ENCODE data around the gene POP7. TPM values are rescaled to one million over a fixed set of nuclear protein-coding genes. Genes with fewer than 3 reads are reported as not detected.
"Not testable (repeated sequence)": the region's sequence is repeated elsewhere in the genome, so short reads cannot be mapped to it uniquely, and the experiment has no call there.

The POP7 gene
- total RNA-seq (10 to 100 TPM in 4 of 5 donors, not detected in 1; 23.3 to 70.1 (median 38.3) TPM), polyA plus RNA-seq (10 to 100 TPM; 38.1 to 45.2 (median 39.0) TPM)
- long read RNA-seq, donor 1, transcript POP7-201 (2 exons, 927 nt): major isoform, 7 of 7 reads
- long read RNA-seq, donor 1, partial matches to known transcripts: 0 of 7 reads
- long read RNA-seq, donor 1, other reads (novel, unspliced or antisense): 0 of 7 reads
- long read RNA-seq, donor 2, transcript POP7-201 (2 exons, 927 nt): major isoform, 15 of 15 reads
- long read RNA-seq, donor 2, partial matches to known transcripts: 0 of 15 reads
- long read RNA-seq, donor 2, other reads (novel, unspliced or antisense): 0 of 15 reads
- long read RNA-seq, donor 3, transcript POP7-201 (2 exons, 927 nt): major isoform, 14 of 14 reads
- long read RNA-seq, donor 3, partial matches to known transcripts: 0 of 14 reads
- long read RNA-seq, donor 3, other reads (novel, unspliced or antisense): 0 of 14 reads
- long read RNA-seq, donor 4, partial matches to known transcripts: 0 of 2 reads
- long read RNA-seq, donor 4, other reads (novel, unspliced or antisense): 0 of 2 reads
- long read RNA-seq, donor 5, transcript POP7-201 (2 exons, 927 nt): major isoform, 12 of 12 reads
- long read RNA-seq, donor 5, partial matches to known transcripts: 0 of 12 reads
- long read RNA-seq, donor 5, other reads (novel, unspliced or antisense): 0 of 12 reads
- long read RNA-seq, donor 6, transcript POP7-201 (2 exons, 927 nt): major isoform, 29 of 29 reads
- long read RNA-seq, donor 6, partial matches to known transcripts: 0 of 29 reads
- long read RNA-seq, donor 6, other reads (novel, unspliced or antisense): 0 of 29 reads
- long read RNA-seq, donor 7, transcript POP7-201 (2 exons, 927 nt): major isoform, 21 of 21 reads
- long read RNA-seq, donor 7, partial matches to known transcripts: 0 of 21 reads
- long read RNA-seq, donor 7, other reads (novel, unspliced or antisense): 0 of 21 reads
- long read RNA-seq, donor 8, transcript POP7-201 (2 exons, 927 nt): major isoform, 14 of 22 reads
- long read RNA-seq, donor 8, partial matches to known transcripts: 8 of 22 reads
- long read RNA-seq, donor 8, other reads (novel, unspliced or antisense): 0 of 22 reads
- long read RNA-seq, donor 9, transcript POP7-201 (2 exons, 927 nt): major isoform, 12 of 21 reads
- long read RNA-seq, donor 9, partial matches to known transcripts: 9 of 21 reads
- long read RNA-seq, donor 9, other reads (novel, unspliced or antisense): 0 of 21 reads
- long read RNA-seq, donor 10, partial matches to known transcripts: 0 of 4 reads
- long read RNA-seq, donor 10, other reads (novel, unspliced or antisense): 0 of 4 reads

DNA sequence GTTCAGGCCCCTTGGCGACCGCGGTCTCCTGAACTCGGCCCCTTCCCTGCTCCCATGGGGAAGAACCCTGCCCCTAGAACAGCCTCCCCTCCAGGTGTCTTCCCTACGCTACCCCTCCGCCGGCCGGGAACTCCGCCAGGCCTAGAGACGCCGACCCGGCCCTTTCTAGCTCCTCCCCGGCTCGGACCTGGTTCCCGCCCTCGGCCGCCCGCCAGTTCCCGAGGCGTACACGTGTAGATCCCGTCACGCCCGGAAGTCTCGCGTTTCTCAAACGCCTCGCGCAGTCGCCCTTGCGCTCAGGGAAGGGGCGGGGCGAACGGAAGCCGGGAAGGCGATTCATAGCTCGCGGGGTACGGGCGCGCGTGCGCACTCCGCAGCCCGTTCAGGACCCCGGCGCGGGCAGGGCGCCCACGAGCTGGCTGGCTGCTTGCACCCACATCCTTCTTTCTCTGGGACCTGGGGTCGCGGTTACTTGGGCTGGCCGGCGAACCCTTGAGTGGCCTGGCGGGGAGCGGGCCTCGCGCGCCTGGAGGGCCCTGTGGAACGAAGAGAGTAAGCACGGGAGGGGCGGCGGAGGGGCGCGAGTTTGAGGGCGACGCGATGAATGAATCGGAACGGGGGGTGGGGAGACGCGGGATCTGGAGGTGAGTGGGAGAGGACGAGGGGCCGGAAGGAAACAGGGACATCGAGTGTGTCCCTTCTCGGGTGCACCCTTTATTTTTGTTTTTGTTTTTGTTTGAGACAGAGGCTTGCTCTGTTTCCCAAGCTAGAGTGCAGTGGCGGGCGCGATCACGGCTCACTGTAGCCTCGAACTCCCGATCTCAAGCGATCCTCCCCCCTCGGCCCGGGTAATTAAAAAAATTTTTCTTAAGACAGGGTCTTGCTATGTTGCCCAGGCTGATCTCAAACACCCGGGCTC, at the start of gene POP7:
POP7 (plus strand) TSS at position 369 of the 919 bp plus-strand sequence. CDS start 710 bp downstream, outside the sequence.
- WGBS, 5 donors: 0 to 1% (median 0%) methylated on average over 73 to 86 of the region's 86 CpGs
- Histone ChIP-seq H3K27ac (peak within 1 kb of the TSS; percentile 91 to 97 (median 92)), H3K4me3 (peak within 1 kb of the TSS; percentile 75 to 90 (median 84)), H3K4me1 (peaks cover 13 to 29% (median 28%) of the 10 kb centered on the region in 4 donors), H3K27me3 (no peaks in the 10 kb centered on the region), H3K9me3 (no peaks in the 10 kb centered on the region), H3K36me3 (peaks cover 0 to 8% (median 5%) of the 10 kb centered on the region in 4 donors)
- peak; percentile 100 for DNase-seq
- intact Hi-C loops (cut with DNase I; ENCODE audit: low total_unique reads): loop anchor here (10.0 kb wide), 1 partner anchor 149 kb away; the partner anchor contains the start of gene SLC12A9
- TF ChIP-seq POLR2A (IDR thresholded peaks at IDR 0.05): no peak
- TF ChIP-seq POLR2AphosphoS5 (IDR thresholded peaks at IDR 0.05): peak; percentile 75 to 97 (median 76)
- TF ChIP-seq, protein P1, sequence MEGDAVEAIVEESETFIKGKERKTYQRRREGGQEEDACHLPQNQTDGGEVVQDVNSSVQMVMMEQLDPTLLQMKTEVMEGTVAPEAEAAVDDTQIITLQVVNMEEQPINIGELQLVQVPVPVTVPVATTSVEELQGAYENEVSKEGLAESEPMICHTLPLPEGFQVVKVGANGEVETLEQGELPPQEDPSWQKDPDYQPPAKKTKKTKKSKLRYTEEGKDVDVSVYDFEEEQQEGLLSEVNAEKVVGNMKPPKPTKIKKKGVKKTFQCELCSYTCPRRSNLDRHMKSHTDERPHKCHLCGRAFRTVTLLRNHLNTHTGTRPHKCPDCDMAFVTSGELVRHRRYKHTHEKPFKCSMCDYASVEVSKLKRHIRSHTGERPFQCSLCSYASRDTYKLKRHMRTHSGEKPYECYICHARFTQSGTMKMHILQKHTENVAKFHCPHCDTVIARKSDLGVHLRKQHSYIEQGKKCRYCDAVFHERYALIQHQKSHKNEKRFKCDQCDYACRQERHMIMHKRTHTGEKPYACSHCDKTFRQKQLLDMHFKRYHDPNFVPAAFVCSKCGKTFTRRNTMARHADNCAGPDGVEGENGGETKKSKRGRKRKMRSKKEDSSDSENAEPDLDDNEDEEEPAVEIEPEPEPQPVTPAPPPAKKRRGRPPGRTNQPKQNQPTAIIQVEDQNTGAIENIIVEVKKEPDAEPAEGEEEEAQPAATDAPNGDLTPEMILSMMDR (IDR thresholded peaks at IDR 0.05): no peak
- TF ChIP-seq EP300 (IDR thresholded peaks at IDR 0.05): no peak

DNA sequence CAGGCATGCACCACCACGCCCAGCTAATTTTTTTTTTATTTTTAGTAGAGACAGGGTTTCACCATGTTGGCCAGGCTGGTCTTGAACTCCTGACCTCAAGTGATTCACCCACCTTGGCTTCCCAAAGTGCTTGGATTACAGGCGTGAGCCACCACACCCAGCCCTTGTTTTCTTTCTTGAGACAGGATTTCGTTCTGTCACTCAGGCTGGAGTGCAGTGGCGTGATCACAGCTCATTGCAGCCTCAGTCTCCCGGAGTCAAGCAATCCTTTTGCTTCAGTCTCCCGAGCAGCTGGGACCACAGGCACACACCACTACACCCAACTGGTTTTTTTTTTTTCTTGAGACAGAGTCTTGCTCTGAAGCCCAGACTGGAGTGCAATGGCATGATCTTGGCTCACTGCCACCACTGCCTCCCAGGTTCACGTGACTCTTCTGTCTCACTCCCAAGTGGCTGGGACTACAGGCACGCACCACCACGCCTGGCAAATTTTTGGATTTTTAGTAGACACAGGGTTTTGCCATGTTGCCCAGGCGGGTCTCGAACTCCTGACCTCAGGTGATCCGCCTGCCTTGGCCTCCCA, 43.6 kb upstream of the POP7 start:
- H3K4me3 ChIP-seq; H3K36me3 ChIP-seq; intact Hi-C loops (cut with DNase I; ENCODE audit: low total_unique reads); H3K27ac ChIP-seq; H3K9me3 ChIP-seq; H3K4me1 ChIP-seq: not testable (repeated sequence)
- WGBS, 5 donors: 63 to 72% (median 66%) methylated on average over 9 to 12 of the region's 12 CpGs
- peaks cover 0 to 34% (median 7%) of the 10 kb centered on the region in 3 donors for H3K27me3 ChIP-seq
- DNase-seq: peak in 1 of 2 donors; percentile 56

DNA sequence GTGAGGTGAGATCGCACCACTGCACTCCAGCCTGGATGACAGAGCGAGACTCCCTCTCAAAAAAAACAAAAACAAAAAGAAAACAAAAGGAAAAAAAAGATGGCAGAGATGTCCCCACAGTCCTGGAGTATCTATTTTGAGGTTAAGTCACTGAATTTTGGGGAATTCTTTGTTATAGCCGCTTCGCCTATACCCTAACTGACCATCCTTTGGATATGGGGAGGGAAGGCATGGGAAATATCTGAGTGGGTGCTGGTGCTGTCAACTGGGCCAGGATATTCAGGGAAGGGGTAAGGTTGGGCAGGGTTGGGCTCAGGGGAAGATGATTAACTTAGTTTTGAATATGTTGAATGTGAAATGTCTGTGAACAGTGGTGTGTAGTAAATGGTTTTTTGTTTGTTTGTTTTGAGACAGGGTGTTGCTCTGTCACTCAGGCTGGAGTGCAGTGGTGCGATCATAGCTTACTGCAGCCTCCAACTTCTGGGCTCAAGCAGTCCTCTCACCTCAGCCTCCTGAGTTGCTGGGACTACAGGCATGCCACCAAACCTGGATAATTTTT, 40.7 kb upstream of the POP7 start:
- H3K27ac ChIP-seq: no peak overlapping the region
- intact Hi-C loops (cut with DNase I; ENCODE audit: low total_unique reads): no loop called here
- no peak overlapping the region for H3K4me3 ChIP-seq
- no peak for DNase-seq
- H3K36me3 ChIP-seq: no peaks in the 10 kb centered on the region
- 92 to 95% (median 94%) methylated on average over 5 of the region's 5 CpGs for WGBS, 5 donors
- TF ChIP-seq EP300 (IDR thresholded peaks at IDR 0.05): no peak
- TF ChIP-seq POLR2AphosphoS5 (IDR thresholded peaks at IDR 0.05): no peak
- TF ChIP-seq, protein P1 (IDR thresholded peaks at IDR 0.05): no peak
- TF ChIP-seq POLR2A (IDR thresholded peaks at IDR 0.05): no peak
- H3K27me3 ChIP-seq: peaks cover 0 to 9% (median 0%) of the 10 kb centered on the region in 3 donors
- no peaks in the 10 kb centered on the region for H3K9me3 ChIP-seq
- H3K4me1 ChIP-seq: no peaks in the 10 kb centered on the region
